ENCODE measurements around the gene DYDC2. TPM values are rescaled to one million over a fixed set of nuclear protein-coding genes. Genes with fewer than 3 reads are reported as not detected.
A peak's percentile ranks its signal among the peaks of the same experiment; 100 is the strongest.

Gene DYDC2
- 1 to 10 TPM in 1 of 4 donors, not detected in 3; 2.4 TPM for total RNA-seq

DNA sequence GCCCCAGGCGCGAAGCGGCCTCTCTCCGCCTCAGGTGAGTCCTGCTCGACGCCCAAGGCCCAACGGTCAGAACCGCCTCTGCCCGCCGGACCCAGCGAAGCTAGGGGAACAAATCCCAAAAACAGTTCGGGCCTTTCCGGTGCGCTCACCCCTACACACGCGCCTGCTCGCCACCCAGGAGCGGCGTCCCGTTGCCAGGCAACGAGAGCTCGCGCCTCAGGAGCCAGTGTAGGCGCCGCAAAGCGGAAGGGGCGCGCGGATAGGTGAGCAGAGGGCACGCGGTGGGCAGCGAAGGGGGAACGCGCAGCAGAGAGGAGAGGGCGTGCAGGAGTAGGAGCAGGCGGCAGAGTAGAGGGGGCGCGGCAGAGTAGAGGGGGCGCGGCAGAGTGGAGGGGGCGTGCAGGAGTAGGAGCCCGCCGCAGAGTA, at the start of gene DYDC2, which contains the start of gene DYDC1:
Gene DYDC2 (plus strand): TSS at position 219 of the 426 bp plus-strand sequence. CDS start 5,663 bp downstream, outside the sequence.
Gene DYDC1 (minus strand): TSS at position 193 of the 426 bp plus-strand sequence. CDS start 4,154 bp downstream, outside the sequence.
- no peaks in the 10 kb centered on the region for H3K36me3 ChIP-seq
- H3K9me3 ChIP-seq = no peaks in the 10 kb centered on the region
- TF ChIP-seq EP300 (IDR thresholded peaks at IDR 0.05) (no peak), POLR2A (IDR thresholded peaks at IDR 0.05) (no peak), POLR2AphosphoS5 (IDR thresholded peaks at IDR 0.05) (no peak), CTCF (IDR thresholded peaks at IDR 0.05) (no peak)
- H3K4me1 ChIP-seq = peaks cover 15% of the 10 kb centered on the region
- no peak within 1 kb of the TSS for H3K27ac ChIP-seq
- peak in 1 of 2 donors; percentile 62 for DNase-seq (ENCODE audit: low spot score in 2 of 2)
- peak within 1 kb of the TSS; percentile 52 for H3K4me3 ChIP-seq
- H3K27me3 ChIP-seq = peaks cover 12% of the 10 kb centered on the region
- WGBS = under 1% methylated on average over 23 of the region's 43 CpGs

DNA sequence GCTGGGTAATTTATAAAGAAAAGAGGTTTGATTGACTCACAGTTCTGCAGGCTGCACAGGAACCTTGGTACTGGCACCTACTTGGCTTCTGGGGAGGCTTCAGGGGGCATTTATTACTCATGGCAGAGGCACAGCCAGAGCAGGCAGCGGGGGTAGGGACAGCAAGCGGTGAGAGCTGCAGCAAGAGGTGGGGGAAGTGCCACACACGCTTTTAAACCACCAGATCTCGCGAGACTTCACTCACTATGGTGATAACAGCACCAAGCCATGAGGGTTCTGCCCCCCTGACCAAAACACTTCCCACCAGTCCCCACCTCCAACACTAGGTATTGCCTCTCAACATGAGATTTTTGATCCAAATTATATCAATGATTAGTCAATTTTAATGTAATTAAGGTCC, 43.1 kb upstream of the DYDC2 start:
- Histone ChIP-seq H3K27ac (no peak overlapping the region), H3K27me3 (no peaks in the 10 kb centered on the region), H3K4me1 (no peaks in the 10 kb centered on the region), H3K9me3 (no peaks in the 10 kb centered on the region), H3K4me3 (no peak overlapping the region), H3K36me3 (no peaks in the 10 kb centered on the region)
- DNase-seq (ENCODE audit: low spot score in 2 of 2) = peak in 1 of 2 donors; percentile 63
- WGBS = 93% methylated on average over 5 of the region's 5 CpGs
- TF ChIP-seq POLR2A (IDR thresholded peaks at IDR 0.05) (no peak), CTCF (IDR thresholded peaks at IDR 0.05) (no peak), EP300 (IDR thresholded peaks at IDR 0.05) (no peak), POLR2AphosphoS5 (IDR thresholded peaks at IDR 0.05) (no peak)

DNA sequence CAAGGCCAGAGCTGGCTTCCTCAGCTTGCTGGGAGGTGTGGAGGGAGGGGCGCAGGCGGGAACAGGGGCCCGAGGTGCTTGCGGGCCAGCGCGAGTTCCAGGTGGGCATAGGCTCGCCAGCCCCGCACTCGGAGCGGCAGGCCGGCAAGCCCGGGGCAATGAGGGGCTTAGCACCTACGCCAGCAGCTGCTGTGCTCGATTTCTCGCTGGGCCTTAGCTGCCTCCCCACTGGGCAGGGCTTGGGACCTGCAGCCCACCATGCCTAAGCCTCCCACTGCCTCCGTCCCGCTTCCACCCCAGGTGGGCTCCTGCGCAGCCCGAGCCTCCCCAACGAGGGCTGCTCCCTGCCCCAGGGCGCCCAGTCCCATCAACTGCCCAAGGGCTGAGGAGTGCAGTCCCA, 41.2 kb upstream of the DYDC2 start:
- Histone ChIP-seq H3K9me3 (no peaks in the 10 kb centered on the region), H3K27ac (no peak overlapping the region), H3K27me3 (no peaks in the 10 kb centered on the region), H3K36me3 (no peaks in the 10 kb centered on the region), H3K4me1 (no peaks in the 10 kb centered on the region), H3K4me3 (no peak overlapping the region)
- DNase-seq (ENCODE audit: low spot score in 2 of 2) = peak in 1 of 2 donors; percentile 65
- TF ChIP-seq POLR2A (IDR thresholded peaks at IDR 0.05) = no peak
- no peak for TF ChIP-seq CTCF (IDR thresholded peaks at IDR 0.05)
- no peak for TF ChIP-seq EP300 (IDR thresholded peaks at IDR 0.05)
- no peak for TF ChIP-seq POLR2AphosphoS5 (IDR thresholded peaks at IDR 0.05)
- 81% methylated on average over 3 of the region's 21 CpGs for WGBS

- Histone ChIP-seq H3K27me3 (no peaks in the 10 kb centered on the region), H3K4me1 (no peaks in the 10 kb centered on the region), H3K9me3 (no peaks in the 10 kb centered on the region), H3K36me3 (no peaks in the 10 kb centered on the region), H3K27ac (no peak overlapping the region), H3K4me3 (no peak overlapping the region)
- TF ChIP-seq POLR2AphosphoS5 (IDR thresholded peaks at IDR 0.05) (no peak), POLR2A (IDR thresholded peaks at IDR 0.05) (no peak), EP300 (IDR thresholded peaks at IDR 0.05) (no peak), CTCF (IDR thresholded peaks at IDR 0.05) (no peak)
- DNase-seq (ENCODE audit: low spot score in 2 of 2) = no peak
These were observed 37.8 kb upstream of the DYDC2 start for GRCh38 chr10:80318742-80319141.

DNA sequence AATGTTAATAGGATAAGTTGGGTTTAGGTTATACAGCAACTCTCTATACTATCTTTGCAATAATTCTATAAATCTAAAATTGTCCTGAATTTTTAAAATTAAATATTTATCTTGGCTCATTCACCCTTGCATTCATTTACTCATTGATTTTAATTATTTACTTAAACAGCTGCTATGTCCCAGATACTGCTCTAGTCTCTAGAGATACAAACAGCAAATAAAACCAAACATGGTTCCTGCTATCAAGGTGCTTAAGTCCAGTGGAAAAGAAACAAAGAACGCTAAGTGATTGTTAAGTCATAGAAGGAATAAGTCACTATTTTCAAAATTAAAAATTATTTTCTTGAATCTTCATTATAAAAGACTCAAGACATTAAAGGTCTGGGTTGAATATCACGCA, 37.3 kb upstream of the DYDC2 start:
- H3K27ac ChIP-seq = no peak overlapping the region
- H3K27me3 ChIP-seq = no peaks in the 10 kb centered on the region
- H3K36me3 ChIP-seq = no peaks in the 10 kb centered on the region
- DNase-seq (ENCODE audit: low spot score in 2 of 2) = no peak
- no peak overlapping the region for H3K4me3 ChIP-seq
- no peaks in the 10 kb centered on the region for H3K4me1 ChIP-seq
- TF ChIP-seq CTCF (IDR thresholded peaks at IDR 0.05) (no peak), POLR2AphosphoS5 (IDR thresholded peaks at IDR 0.05) (no peak), POLR2A (IDR thresholded peaks at IDR 0.05) (no peak), EP300 (IDR thresholded peaks at IDR 0.05) (no peak)
- WGBS = 94% methylated on average over 2 of the region's 2 CpGs
- H3K9me3 ChIP-seq = no peaks in the 10 kb centered on the region
